ENCODE data around the gene BANK1.

DNA sequence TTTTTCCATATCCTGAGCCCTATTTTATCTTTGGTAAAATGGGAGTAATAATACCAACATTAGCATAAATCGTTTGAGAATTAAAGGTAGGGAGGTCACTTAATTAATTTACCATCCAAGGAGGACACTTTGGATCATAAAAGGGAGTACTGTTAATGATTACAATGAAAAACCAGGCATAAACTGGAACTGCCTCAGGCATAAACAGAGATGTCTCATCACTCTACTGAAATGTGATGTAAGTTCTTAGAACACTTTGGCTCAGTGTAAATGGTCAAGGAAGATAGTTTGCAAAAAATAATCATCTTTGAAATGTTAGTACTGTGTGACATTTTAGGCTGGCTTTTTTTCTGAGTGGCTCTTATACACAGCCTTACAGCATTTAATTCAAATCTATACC is 286.1 kb downstream of the BANK1 start:
- TF ChIP-seq POLR2AphosphoS5 (IDR thresholded peaks at IDR 0.05; ENCODE audit: low read depth, low read length) (no peak), CEBPB (IDR thresholded peaks at IDR 0.05; ENCODE audit: low read depth, low read length) (no peak), EZH2 (IDR thresholded peaks at IDR 0.05; ENCODE audit: low read depth, low read length, severe bottlenecking) (no peak), TBP (IDR thresholded peaks at IDR 0.05; ENCODE audit: low read depth, low read length) (no peak), GABPA (IDR thresholded peaks at IDR 0.05; ENCODE audit: borderline replicate concordance, insufficient read depth, low read length) (no peak), MAFK (IDR thresholded peaks at IDR 0.05; ENCODE audit: low read depth, low read length) (no peak), RAD21 (IDR thresholded peaks at IDR 0.05 in 1 of 2, conservative IDR thresholded peaks at IDR 0.05 in 1 of 2; ENCODE audit: low read depth in 2 of 2, low read length in 2 of 2) (no peak), CHD1 (IDR thresholded peaks at IDR 0.05; ENCODE audit: low read depth, low read length) (no peak), TCF12 (IDR thresholded peaks at IDR 0.05; ENCODE audit: low read depth, low read length) (no peak), CREB1 (IDR thresholded peaks at IDR 0.05) (no peak), TAF1 (IDR thresholded peaks at IDR 0.05; ENCODE audit: low read depth, low read length) (no peak)
- TF ChIP-seq, protein P1, sequence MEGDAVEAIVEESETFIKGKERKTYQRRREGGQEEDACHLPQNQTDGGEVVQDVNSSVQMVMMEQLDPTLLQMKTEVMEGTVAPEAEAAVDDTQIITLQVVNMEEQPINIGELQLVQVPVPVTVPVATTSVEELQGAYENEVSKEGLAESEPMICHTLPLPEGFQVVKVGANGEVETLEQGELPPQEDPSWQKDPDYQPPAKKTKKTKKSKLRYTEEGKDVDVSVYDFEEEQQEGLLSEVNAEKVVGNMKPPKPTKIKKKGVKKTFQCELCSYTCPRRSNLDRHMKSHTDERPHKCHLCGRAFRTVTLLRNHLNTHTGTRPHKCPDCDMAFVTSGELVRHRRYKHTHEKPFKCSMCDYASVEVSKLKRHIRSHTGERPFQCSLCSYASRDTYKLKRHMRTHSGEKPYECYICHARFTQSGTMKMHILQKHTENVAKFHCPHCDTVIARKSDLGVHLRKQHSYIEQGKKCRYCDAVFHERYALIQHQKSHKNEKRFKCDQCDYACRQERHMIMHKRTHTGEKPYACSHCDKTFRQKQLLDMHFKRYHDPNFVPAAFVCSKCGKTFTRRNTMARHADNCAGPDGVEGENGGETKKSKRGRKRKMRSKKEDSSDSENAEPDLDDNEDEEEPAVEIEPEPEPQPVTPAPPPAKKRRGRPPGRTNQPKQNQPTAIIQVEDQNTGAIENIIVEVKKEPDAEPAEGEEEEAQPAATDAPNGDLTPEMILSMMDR (IDR thresholded peaks at IDR 0.05; ENCODE audit: control extremely low read depth in 1 of 3, insufficient read depth in 1 of 3, low read depth in 1 of 3, low read length in 3 of 3) = no peak
- TF ChIP-seq, protein P2, sequence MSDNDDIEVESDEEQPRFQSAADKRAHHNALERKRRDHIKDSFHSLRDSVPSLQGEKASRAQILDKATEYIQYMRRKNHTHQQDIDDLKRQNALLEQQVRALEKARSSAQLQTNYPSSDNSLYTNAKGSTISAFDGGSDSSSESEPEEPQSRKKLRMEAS (IDR thresholded peaks at IDR 0.05) = no peak
- TF ChIP-seq, protein P3, sequence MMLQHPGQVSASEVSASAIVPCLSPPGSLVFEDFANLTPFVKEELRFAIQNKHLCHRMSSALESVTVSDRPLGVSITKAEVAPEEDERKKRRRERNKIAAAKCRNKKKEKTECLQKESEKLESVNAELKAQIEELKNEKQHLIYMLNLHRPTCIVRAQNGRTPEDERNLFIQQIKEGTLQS (IDR thresholded peaks at IDR 0.05; ENCODE audit: insufficient read depth, low read depth, low read length) = no peak
